Keratinocyte (primary cell): ENCODE data around the gene RAP1GAP2.

Source experiments
- EZH2 ChIP-seq: IDR thresholded peaks from one replicate; pipeline ENCODE4 v1.6.1; 2012; ENCODE audit warnings: inconsistent platforms, mild to moderate bottlenecking, low read length, moderate library complexity
- TF ChIP-seq, protein P1 (sequence below), 3 experiments: IDR thresholded peaks in 1 of 3; conservative IDR thresholded peaks in 1 of 3; optimal IDR thresholded peaks in 1 of 3; 2 replicates in 2 of 3; 3 replicates in 1 of 3; pipeline versions ENCODE3 to v1.5.1; 2011; ENCODE audit warnings: low read length in 3 of 3, mild to moderate bottlenecking in 3 of 3, moderate library complexity in 2 of 3, control low read depth in 1 of 3, inconsistent platforms in 1 of 3; ENCODE audit not compliant: insufficient read depth in 2 of 3; ENCODE audit errors: extremely low read depth in 1 of 3

- TF ChIP-seq, protein P1, sequence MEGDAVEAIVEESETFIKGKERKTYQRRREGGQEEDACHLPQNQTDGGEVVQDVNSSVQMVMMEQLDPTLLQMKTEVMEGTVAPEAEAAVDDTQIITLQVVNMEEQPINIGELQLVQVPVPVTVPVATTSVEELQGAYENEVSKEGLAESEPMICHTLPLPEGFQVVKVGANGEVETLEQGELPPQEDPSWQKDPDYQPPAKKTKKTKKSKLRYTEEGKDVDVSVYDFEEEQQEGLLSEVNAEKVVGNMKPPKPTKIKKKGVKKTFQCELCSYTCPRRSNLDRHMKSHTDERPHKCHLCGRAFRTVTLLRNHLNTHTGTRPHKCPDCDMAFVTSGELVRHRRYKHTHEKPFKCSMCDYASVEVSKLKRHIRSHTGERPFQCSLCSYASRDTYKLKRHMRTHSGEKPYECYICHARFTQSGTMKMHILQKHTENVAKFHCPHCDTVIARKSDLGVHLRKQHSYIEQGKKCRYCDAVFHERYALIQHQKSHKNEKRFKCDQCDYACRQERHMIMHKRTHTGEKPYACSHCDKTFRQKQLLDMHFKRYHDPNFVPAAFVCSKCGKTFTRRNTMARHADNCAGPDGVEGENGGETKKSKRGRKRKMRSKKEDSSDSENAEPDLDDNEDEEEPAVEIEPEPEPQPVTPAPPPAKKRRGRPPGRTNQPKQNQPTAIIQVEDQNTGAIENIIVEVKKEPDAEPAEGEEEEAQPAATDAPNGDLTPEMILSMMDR (optimal IDR thresholded peaks at IDR 0.05 in 1 of 3, IDR thresholded peaks at IDR 0.05 in 1 of 3, conservative IDR thresholded peaks at IDR 0.05 in 1 of 3; ENCODE audit: extremely low read depth in 1 of 3, insufficient read depth in 2 of 3, low read length in 3 of 3) = no peak
- no peak for TF ChIP-seq EZH2
Measured at GRCh38 chr17:2933606-2934005, 137.4 kb downstream of the RAP1GAP2 start.
